HL-60 (cell line): ENCODE measurements around the gene UBE2M.

Source experiments
- DNase-seq, 2 experiments: peaks; one replicate each; pipeline ENCODE4 v3.0.0-alpha.2; 2010 to 2020; ENCODE audit warnings: low read depth in 1 of 2, low spot score in 1 of 2
- H3K27ac ChIP-seq: fragments of 250-450 bp; sonication (Bioruptor Pico); replicated peaks from 2 replicates; pipeline ENCODE4 v1.5.1; 2020; ENCODE audit warnings: mild to moderate bottlenecking, moderate library complexity
- H3K27me3 ChIP-seq: fragments of 250-450 bp; sonication (Bioruptor Pico); 2 replicates; pipeline ENCODE4 v1.5.1; 2021; ENCODE audit warnings: mild to moderate bottlenecking, moderate library complexity; ENCODE audit not compliant: insufficient read depth, poor library complexity, severe bottlenecking
- H3K4me3 ChIP-seq: replicated peaks from 2 replicates; pipeline ENCODE4 v1.5.1; 2011; ENCODE audit warnings: mild to moderate bottlenecking, control low read depth, low read length; ENCODE audit not compliant: insufficient read depth
- GABPA ChIP-seq: IDR thresholded peaks from 2 replicates; pipeline ENCODE4 v1.6.1; 2012; ENCODE audit warnings: low read depth
- POLR2AphosphoS5 ChIP-seq: IDR thresholded peaks from 2 replicates; pipeline ENCODE4 v1.6.1; 2012; ENCODE audit warnings: low read depth
- SPI1 ChIP-seq: IDR thresholded peaks from 2 replicates; pipeline ENCODE4 v1.6.1; 2012; ENCODE audit warnings: low read depth, mild to moderate bottlenecking, borderline replicate concordance
- TF ChIP-seq, protein P1 (sequence below): IDR thresholded peaks from one replicate; pipeline ENCODE4 v1.5.1; 2011; ENCODE audit warnings: low read length, control low read depth, inconsistent platforms; ENCODE audit not compliant: insufficient read depth
- TF ChIP-seq, protein P2 (sequence below): IDR thresholded peaks from 2 replicates; pipeline ENCODE4 v1.6.1; 2012; ENCODE audit warnings: low read depth; ENCODE audit not compliant: insufficient replicate concordance

The UBE2M gene

DNA sequence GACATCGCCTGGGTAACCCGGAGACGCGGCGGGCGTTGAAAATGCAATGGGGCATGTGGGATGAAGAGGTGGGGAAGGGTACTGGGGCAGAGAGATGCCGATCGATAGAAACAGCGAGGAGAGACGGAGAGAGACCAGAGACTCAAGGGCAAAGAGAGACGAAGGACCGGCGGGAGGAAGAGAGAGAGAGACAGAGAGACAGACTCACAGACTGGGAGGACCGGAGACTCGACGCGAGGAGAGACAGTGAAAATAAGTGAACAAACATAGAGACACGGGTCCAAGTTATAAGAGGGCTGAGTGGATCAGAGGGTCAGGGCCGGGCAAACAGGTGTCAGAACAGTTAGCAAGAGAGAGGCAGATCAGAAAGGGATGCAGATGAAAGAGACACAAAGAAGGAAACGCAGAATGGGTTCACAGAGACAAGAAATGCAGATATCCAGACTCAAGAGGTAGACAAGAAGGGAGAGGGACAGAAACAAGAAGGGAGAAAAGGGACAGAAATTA is 15.3 kb upstream of the UBE2M start:
- DNase-seq, result no peak
- Histone ChIP-seq H3K27me3 (no peaks in the 10 kb centered on the region), H3K4me3 (peak overlapping the region; percentile 37), H3K27ac (peak overlapping the region; percentile 99)
- TF ChIP-seq, protein P1, sequence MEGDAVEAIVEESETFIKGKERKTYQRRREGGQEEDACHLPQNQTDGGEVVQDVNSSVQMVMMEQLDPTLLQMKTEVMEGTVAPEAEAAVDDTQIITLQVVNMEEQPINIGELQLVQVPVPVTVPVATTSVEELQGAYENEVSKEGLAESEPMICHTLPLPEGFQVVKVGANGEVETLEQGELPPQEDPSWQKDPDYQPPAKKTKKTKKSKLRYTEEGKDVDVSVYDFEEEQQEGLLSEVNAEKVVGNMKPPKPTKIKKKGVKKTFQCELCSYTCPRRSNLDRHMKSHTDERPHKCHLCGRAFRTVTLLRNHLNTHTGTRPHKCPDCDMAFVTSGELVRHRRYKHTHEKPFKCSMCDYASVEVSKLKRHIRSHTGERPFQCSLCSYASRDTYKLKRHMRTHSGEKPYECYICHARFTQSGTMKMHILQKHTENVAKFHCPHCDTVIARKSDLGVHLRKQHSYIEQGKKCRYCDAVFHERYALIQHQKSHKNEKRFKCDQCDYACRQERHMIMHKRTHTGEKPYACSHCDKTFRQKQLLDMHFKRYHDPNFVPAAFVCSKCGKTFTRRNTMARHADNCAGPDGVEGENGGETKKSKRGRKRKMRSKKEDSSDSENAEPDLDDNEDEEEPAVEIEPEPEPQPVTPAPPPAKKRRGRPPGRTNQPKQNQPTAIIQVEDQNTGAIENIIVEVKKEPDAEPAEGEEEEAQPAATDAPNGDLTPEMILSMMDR, result no peak
- TF ChIP-seq POLR2AphosphoS5 (no peak), SPI1 (no peak), GABPA (no peak)
- TF ChIP-seq, protein P2, sequence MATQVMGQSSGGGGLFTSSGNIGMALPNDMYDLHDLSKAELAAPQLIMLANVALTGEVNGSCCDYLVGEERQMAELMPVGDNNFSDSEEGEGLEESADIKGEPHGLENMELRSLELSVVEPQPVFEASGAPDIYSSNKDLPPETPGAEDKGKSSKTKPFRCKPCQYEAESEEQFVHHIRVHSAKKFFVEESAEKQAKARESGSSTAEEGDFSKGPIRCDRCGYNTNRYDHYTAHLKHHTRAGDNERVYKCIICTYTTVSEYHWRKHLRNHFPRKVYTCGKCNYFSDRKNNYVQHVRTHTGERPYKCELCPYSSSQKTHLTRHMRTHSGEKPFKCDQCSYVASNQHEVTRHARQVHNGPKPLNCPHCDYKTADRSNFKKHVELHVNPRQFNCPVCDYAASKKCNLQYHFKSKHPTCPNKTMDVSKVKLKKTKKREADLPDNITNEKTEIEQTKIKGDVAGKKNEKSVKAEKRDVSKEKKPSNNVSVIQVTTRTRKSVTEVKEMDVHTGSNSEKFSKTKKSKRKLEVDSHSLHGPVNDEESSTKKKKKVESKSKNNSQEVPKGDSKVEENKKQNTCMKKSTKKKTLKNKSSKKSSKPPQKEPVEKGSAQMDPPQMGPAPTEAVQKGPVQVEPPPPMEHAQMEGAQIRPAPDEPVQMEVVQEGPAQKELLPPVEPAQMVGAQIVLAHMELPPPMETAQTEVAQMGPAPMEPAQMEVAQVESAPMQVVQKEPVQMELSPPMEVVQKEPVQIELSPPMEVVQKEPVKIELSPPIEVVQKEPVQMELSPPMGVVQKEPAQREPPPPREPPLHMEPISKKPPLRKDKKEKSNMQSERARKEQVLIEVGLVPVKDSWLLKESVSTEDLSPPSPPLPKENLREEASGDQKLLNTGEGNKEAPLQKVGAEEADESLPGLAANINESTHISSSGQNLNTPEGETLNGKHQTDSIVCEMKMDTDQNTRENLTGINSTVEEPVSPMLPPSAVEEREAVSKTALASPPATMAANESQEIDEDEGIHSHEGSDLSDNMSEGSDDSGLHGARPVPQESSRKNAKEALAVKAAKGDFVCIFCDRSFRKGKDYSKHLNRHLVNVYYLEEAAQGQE, result no peak

DNA sequence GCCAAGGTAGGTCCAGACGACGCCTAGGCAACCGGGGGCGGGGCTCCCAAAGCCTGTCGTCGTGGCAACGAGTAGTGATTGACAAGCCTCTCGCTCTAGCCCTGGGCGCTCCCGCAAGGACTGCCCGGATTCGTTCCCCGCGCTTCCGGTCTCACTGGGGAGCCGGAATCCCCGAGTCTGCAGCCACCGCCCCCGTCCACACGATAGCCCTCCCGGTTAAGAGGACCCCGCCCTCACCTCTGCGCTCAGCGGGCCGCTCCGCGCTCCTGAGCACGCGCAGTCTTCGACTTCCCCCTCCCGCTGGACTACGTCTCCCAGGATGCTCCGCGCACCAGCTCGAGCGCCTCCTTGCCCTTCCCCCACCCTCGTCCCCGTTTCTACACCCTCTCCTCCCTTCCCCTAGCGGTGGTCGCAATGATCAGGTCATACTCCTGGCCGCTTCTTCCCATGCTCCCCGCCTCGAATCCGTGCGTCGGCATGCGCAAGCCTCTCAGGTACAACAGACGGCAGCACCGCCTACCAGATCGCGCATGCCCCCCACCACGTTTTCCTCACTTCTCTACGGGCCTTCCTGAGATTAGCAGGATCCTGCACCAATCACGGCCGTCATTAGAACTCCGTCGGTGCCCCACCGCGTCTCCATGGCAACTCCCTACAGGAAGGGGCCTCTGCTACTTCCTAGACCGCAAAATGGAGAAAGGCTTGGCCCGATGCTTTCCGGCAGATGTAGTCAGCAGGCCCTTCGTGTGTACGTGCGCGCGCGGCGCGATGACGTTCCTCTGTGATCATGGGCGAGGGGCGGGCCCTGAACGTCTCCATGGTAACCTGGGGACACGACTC is 14.6 kb upstream of the UBE2M start, which contains the start of gene MZF1:
MZF1 (minus strand) TSS at position 518 of the 840 bp plus-strand sequence. CDS start 1,946 bp downstream, outside the sequence.
- DNase-seq, result peak; percentile 100

More for the DNA sequence above, 14.6 kb upstream of the UBE2M start, which contains the start of gene MZF1:
- Histone ChIP-seq H3K27ac (peak within 1 kb of the TSS; percentile 99), H3K27me3 (no peaks in the 10 kb centered on the region), H3K4me3 (peak within 1 kb of the TSS; percentile 53)
- TF ChIP-seq GABPA (peak; percentile 64), POLR2AphosphoS5 (peak; percentile 77), SPI1 (peak; percentile 0; the same call in 1 of the 2 replicates)
- TF ChIP-seq, protein P1, result no peak
- TF ChIP-seq, protein P2, result no peak
